HPDE6-E6E7 (cell line): ENCODE measurements around the gene KPNA4.
A peak's percentile ranks its signal among the peaks of the same experiment; 100 is the strongest.
"Not testable (repeated sequence)": the region's sequence is repeated elsewhere in the genome, so short reads cannot be mapped to it uniquely, and the experiment has no call there.

ENCODE experiments used
- DNase-seq: peaks from one replicate; pipeline ENCODE4 v3.0.0; 2011; ENCODE audit warnings: missing footprints; ENCODE audit errors: extremely low spot score

The KPNA4 gene

GRCh38 chr3:160486459-160486869 is 78.9 kb downstream of the KPNA4 start:
- no peak for DNase-seq

DNA sequence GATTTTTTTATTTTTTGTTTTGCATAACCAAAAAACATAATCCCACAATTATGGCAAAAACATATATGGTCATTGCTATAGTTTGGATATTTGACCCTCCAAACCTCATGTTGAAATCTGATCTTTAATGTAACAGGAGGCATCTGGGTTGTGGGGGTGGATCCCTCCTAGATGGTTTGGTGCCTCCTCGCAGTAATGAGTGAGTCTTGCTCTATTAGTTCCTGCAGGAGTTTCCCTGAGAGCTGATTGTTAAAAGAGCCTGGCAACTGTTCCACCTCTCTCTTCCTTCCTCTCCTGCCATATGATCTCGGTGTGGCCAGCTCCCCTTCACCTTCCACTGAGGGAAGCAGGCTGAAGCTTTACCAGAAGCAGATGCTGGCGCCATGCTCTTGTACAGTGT is 82.6 kb downstream of the KPNA4 start:
- DNase-seq: no peak

DNA sequence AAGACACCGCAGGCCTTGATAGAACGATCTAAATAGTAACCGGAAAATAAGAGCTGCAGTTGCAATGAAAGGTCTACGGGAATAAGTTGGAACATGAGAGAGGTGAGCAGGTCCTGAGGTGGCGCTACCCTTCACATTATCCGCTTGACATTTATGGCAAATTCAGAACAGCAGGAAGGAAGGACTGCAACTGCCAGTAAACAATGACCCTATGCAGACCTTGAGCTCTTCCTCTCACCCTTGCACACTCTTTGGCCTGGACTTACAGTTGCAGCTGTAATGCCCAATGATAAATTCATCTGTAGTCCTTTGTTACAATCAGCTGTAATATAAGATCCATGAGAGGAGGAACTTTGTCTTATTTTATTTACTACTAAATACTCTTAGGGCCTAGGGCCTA is 83.5 kb downstream of the KPNA4 start:
- DNase-seq: no peak

DNA sequence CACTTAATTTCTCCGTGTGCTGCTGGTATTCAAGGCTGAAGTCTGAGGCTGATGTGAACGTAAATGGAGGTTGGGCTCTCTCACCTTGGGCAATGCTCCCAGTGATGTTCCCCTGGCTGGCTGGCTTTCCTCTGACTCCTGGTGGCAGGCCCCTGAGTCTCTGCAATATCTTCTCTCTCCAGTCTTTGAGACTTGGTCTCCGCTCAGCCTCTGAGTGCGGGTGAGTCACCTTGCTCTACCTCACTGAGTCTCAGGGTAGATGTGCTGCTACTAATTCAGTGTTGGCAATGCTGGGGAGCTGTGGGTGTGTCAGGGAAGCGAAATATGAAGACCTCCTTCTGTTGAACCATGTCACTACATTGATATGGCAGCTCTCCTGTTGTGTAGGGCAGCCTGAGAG is 84.4 kb downstream of the KPNA4 start:
- DNase-seq: no peak

DNA sequence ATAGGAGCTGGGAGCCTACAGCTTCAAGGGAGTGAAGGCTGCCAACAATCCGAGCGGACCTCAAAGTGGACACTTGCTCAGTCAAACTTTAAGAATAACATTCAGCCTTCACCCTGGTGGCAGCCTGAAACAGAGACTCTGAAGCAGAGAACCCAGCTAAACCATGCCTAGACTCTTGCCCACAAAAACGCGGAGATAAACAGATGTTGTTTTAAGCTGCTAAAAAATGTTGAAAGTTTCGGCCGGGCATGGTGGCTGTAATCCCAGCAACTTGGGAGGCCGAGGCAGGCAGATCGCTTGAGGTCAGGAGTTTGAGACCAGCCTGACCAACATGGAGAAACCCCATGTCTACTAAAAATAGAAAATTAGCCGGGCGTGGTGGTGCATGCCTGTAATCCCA is 86.0 kb downstream of the KPNA4 start:
- no peak for DNase-seq

DNA sequence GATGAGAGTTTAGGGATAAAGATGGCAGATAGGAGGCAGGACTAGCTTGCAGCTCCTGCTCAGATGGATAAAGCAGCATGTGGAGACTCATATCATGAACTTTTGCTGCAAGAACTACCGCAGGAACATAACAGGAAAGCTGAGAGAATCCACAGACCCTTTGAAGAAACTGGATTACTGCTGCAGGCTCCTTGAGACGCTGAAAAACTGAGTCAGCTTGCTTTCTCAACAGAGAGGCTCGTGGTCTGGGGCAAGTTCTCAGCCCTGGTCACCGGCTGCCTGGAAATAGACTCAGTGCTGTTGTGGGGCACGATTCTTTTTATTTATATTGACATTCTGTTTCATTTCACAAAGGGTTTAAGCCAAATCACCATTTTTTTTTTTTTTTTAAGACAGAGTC is 87.0 kb downstream of the KPNA4 start:
- DNase-seq: no peak

DNA sequence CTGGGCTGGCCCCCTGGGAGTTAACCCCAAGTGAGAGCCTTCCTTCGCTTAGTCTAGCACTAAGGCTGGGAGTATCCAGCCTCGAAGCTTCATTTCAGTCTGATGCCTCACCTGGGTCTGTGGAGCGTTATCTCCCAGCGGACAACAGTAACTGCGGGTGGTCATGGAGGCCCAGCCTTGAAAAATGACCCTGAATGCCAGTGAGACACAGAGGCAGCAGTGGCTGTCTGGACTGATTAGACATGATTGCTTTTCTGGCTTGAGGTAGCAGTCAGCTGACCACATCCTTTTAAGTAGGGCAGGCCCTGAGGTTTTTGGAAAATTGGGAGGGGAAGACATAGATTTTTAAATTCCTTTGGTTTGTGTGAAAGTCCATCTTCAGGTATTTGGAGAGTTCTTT is 87.6 kb downstream of the KPNA4 start:
- DNase-seq: no peak

DNA sequence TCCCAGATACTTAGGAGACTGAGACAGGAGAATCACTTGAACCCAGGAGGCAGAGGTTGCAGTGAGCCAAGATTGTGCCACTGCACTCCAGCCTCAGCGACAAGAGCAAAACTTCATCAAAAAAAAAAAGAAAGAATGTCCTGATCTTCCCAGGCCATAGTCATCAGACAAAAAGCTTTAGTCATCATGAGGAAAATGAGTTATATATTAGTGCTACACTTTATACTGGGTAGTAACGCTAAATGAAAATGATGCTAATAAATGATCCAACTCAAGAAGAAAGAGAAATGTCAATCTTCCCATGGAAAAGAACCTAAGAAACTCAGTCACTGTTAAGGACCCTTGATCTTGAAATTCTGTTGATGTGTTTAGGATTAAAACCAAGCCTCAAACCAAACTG is 89.5 kb downstream of the KPNA4 start:
- no peak for DNase-seq

GRCh38 chr3:160475153-160475552 is 90.2 kb downstream of the KPNA4 start:
- DNase-seq: no peak

- DNase-seq: no peak
Measured at GRCh38 chr3:160474416-160474838, 90.9 kb downstream of the KPNA4 start.

GRCh38 chr3:160473978-160474377 is 91.4 kb downstream of the KPNA4 start:
- peak; percentile 49 for DNase-seq

DNA sequence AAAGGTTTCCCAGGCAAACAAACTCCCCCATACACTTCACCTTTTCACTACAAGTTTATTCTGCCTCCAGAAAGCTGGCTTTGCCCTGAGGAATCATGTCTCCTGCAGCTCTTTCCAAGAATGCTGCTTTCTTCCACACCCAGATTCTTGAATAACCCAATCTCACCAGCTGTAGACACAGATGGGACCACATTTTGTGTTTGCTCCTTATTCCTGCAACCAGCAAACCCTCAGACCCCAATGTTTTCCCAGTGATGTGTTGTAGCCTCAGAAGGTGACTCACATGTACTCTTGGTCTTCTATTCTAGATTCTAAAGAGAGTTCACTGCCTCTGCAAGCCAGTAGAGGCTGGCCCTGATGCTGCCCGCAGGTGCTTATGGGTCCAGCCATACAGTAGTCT is 92.2 kb downstream of the KPNA4 start:
- DNase-seq: no peak

GRCh38 chr3:160472344-160472743 is 93.0 kb downstream of the KPNA4 start:
- no peak for DNase-seq

GRCh38 chr3:160471892-160472291 is 93.5 kb downstream of the KPNA4 start:
- no peak for DNase-seq

- DNase-seq: no peak
Measured at GRCh38 chr3:160470181-160470580, 95.2 kb downstream of the KPNA4 start.

- DNase-seq: no peak
Measured at GRCh38 chr3:160464971-160465370, 100.4 kb downstream of the KPNA4 start.

- no peak for DNase-seq
Measured at GRCh38 chr3:160464321-160464720, 101.0 kb downstream of the KPNA4 start.

DNA sequence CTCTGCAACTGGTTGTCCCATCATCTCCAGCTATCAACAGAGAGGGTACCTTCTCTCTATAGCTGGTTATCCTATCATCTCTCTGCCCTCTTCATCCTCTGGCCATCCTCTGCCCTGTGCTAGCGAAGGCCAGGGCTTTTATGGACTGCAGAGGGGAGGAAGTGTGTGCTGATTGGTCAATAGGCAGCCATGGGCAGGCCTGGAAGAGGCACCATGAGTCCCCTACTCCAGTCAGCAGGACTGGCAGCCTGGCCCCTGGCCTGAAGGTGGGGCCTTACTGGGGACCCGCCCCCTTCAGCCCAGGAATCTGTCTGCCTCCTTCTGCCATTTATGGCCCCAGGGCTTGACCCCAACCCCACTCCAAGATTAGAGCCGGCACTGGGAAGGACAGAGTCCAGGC is 105.3 kb downstream of the KPNA4 start:
- no peak for DNase-seq

DNA sequence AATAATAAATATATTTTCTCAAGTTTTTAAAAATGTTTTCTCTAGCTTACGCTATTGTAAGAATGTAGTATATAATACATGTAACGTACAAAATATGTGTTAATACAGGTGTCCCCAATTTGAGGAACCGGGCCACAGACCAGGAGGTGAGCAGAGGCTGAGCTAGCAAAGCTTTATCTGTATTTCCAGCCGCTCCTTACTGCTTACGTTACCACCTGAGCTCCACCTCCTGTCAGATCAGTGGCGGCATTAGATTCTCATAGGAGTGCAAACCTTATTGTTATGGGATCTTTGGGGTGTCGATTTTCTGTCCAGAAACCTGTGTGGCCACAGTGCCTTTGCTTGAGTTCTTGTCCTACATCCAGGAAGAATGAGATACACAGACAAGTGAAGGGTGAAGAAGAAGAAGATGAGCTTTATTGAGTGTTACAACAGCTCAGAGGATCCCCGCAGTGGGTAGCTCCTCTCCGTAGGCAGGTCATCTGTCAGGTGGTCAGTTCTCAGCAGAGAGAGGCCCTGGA is 105.9 kb downstream of the KPNA4 start:
- no peak for DNase-seq

- DNase-seq: no peak
Measured at GRCh38 chr3:160458151-160458550, 107.2 kb downstream of the KPNA4 start.

- DNase-seq: no peak
Measured at GRCh38 chr3:160455846-160456245, 109.5 kb downstream of the KPNA4 start.

DNA sequence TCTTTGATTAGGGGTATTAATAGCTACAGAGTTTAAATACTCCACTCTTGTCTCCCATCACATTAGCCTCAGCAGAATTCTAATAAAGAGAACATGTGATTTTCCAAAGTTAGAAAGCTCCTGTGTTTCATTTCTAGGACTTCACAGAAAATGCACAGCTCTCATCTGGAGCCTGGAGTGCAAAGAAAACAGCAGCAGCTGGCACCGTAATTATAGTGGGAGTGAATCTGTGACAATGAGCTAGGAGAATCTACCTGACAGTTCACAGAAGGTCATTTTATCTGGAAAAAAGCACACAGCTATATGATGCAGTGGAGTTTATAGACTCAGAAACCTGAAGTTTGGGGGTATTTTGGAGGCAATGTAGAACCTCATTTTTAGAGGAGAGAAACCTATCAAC is 110.4 kb downstream of the KPNA4 start:
- no peak for DNase-seq

- DNase-seq: not testable (repeated sequence)
Measured at GRCh38 chr3:160452251-160452650, 113.1 kb downstream of the KPNA4 start.

GRCh38 chr3:160451602-160452001 is 113.8 kb downstream of the KPNA4 start:
- DNase-seq: no peak

GRCh38 chr3:160450846-160451245 is 114.5 kb downstream of the KPNA4 start:
- DNase-seq: no peak
